ENCODE data around the gene KIRREL2. TPM values are rescaled to one million over a fixed set of nuclear protein-coding genes. Genes with fewer than 3 reads are reported as not detected.
A peak's percentile ranks its signal among the peaks of the same experiment; 100 is the strongest.
"Not testable (repeated sequence)": the region's sequence is repeated elsewhere in the genome, so short reads cannot be mapped to it uniquely, and the experiment has no call there.

The KIRREL2 gene
- total RNA-seq, 2 donors from 2014 or later, result 1.2 TPM; not detected in 1

DNA sequence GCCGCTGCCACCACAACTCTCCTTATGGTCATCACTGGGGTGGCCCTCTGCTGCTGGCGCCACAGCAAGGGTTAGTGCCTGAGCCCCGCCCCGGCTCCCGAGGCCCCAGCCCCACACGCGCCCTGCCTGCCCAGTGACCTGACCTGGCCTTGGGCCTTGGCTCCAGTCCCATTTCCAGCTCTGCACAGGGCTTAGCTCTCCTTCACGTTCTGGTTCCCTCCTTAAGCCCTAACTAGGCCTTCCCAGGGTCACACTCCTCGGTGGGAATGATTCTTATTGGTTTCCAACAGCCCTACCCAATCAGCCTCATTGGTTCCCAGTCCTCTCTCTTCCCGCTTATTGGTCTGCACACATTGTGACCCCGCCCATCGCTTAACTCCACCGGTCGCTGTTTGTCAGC, 5.8 kb downstream of the KIRREL2 start:
- no peak for DNase-seq (ENCODE audit: low spot score)
- Histone ChIP-seq H3K4me1 (replicated peaks) (no peaks in the 10 kb centered on the region), H3K36me3 (no peaks in the 10 kb centered on the region), H3K27me3 (replicated peaks; ENCODE audit: insufficient read depth) (peaks cover 7% of the 10 kb centered on the region), H3K27ac (no peak overlapping the region), H3K9me3 (no peaks in the 10 kb centered on the region), H3K4me3 (no peak overlapping the region)
- TF ChIP-seq, protein P1, sequence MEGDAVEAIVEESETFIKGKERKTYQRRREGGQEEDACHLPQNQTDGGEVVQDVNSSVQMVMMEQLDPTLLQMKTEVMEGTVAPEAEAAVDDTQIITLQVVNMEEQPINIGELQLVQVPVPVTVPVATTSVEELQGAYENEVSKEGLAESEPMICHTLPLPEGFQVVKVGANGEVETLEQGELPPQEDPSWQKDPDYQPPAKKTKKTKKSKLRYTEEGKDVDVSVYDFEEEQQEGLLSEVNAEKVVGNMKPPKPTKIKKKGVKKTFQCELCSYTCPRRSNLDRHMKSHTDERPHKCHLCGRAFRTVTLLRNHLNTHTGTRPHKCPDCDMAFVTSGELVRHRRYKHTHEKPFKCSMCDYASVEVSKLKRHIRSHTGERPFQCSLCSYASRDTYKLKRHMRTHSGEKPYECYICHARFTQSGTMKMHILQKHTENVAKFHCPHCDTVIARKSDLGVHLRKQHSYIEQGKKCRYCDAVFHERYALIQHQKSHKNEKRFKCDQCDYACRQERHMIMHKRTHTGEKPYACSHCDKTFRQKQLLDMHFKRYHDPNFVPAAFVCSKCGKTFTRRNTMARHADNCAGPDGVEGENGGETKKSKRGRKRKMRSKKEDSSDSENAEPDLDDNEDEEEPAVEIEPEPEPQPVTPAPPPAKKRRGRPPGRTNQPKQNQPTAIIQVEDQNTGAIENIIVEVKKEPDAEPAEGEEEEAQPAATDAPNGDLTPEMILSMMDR (IDR thresholded peaks at IDR 0.05), result no peak
- TF ChIP-seq POLR2A (IDR thresholded peaks at IDR 0.05), result no peak
- no peak for TF ChIP-seq POLR2AphosphoS5 (IDR thresholded peaks at IDR 0.05)
- intact Hi-C loops (cut with DNase I), result no loop called here
- 89% methylated on average over 14 of the region's 14 CpGs for WGBS

- intact Hi-C loops (cut with DNase I), result no loop called here
- TF ChIP-seq POLR2AphosphoS5 (IDR thresholded peaks at IDR 0.05) (no peak), POLR2A (IDR thresholded peaks at IDR 0.05) (no peak)
- TF ChIP-seq, protein P1 (IDR thresholded peaks at IDR 0.05), result no peak
- peaks cover 7% of the 10 kb centered on the region for H3K27me3 ChIP-seq (replicated peaks; ENCODE audit: insufficient read depth)
- H3K4me1 ChIP-seq (replicated peaks), result no peaks in the 10 kb centered on the region
- H3K9me3 ChIP-seq, result no peaks in the 10 kb centered on the region
- no peaks in the 10 kb centered on the region for H3K36me3 ChIP-seq
- 86% methylated on average over 5 of the region's 5 CpGs for WGBS
- no peak overlapping the region for H3K27ac ChIP-seq
- no peak for DNase-seq (ENCODE audit: low spot score)
- H3K4me3 ChIP-seq, result no peak overlapping the region
These were observed 6.3 kb downstream of the KIRREL2 start for GRCh38 chr19:35863018-35863417.

DNA sequence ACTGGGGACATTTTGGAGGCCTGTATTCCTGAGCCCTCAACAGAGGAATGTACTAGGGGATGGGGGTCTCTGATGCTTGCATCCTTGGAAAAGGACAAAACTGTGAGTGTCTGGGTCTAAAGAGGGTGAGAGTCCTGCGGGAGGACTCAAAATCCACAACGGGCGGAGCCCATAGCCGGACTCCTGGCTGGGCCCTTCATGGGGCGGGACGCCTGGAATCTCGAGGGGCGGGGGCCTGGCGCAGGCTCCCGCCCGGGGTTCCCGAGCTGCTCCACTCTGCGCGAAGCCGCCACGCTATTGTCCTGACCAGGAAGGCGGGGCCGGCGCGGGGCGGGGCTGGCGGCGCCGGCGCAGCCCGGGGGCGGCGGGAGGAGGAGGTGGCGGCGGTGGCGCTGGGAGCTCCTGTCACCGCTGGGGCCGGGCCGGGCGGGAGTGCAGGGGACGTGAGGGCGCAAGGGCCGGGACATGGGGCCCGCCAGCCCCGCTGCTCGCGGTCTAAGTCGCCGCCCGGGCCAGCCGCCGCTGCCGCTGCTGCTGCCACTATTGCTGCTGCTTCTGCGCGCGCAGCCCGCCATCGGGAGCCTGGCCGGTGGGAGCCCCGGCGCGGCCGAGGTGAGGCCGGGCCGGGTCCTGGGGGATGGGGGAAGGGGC, 11.6 kb downstream of the KIRREL2 start, which contains the start of gene APLP1:
TSS of gene APLP1 (plus strand) at position 403 of the 651 bp plus-strand sequence. CDS start at position 466, 63 bp downstream.
- TF ChIP-seq POLR2AphosphoS5 (IDR thresholded peaks at IDR 0.05), result no peak
- TF ChIP-seq, protein P1 (IDR thresholded peaks at IDR 0.05), result no peak
- TF ChIP-seq POLR2A (IDR thresholded peaks at IDR 0.05), result no peak
- peak; percentile 57 for DNase-seq (ENCODE audit: low spot score)
- Histone ChIP-seq H3K9me3 (no peaks in the 10 kb centered on the region), H3K27me3 (replicated peaks; ENCODE audit: insufficient read depth) (no peaks in the 10 kb centered on the region), H3K36me3 (no peaks in the 10 kb centered on the region), H3K4me3 (peak within 1 kb of the TSS; percentile 37 to 48), H3K27ac (no peak within 1 kb of the TSS), H3K4me1 (replicated peaks) (peaks cover 15% of the 10 kb centered on the region)
- 2% methylated on average over 60 of the region's 60 CpGs for WGBS
- intact Hi-C loops (cut with DNase I), result no loop called here

- Histone ChIP-seq H3K9me3 (no peaks in the 10 kb centered on the region), H3K36me3 (no peaks in the 10 kb centered on the region), H3K4me1 (replicated peaks) (peaks cover 15% of the 10 kb centered on the region), H3K4me3 (peak overlapping the region; percentile 37 to 48), H3K27me3 (replicated peaks; ENCODE audit: insufficient read depth) (no peaks in the 10 kb centered on the region), H3K27ac (no peak overlapping the region)
- 3% methylated on average over 12 of the region's 15 CpGs for WGBS
- no peak for TF ChIP-seq POLR2AphosphoS5 (IDR thresholded peaks at IDR 0.05)
- no peak for TF ChIP-seq POLR2A (IDR thresholded peaks at IDR 0.05)
- intact Hi-C loops (cut with DNase I), result no loop called here
- DNase-seq (ENCODE audit: low spot score), result no peak
These were observed 12.2 kb downstream of the KIRREL2 start for GRCh38 chr19:35868823-35869326.

- peaks cover 15% of the 10 kb centered on the region for H3K4me1 ChIP-seq (replicated peaks)
- H3K36me3 ChIP-seq, result no peaks in the 10 kb centered on the region
- WGBS, result 2% methylated on average over 45 of the region's 51 CpGs
- H3K27me3 ChIP-seq (replicated peaks; ENCODE audit: insufficient read depth), result no peaks in the 10 kb centered on the region
- no peaks in the 10 kb centered on the region for H3K9me3 ChIP-seq
- H3K27ac ChIP-seq, result no peak overlapping the region
- peak; percentile 25 for DNase-seq (ENCODE audit: low spot score)
- no peak for TF ChIP-seq POLR2A (IDR thresholded peaks at IDR 0.05)
- intact Hi-C loops (cut with DNase I), result no loop called here
- no peak overlapping the region for H3K4me3 ChIP-seq
These were observed 12.8 kb downstream of the KIRREL2 start for GRCh38 chr19:35869327-35870123.

DNA sequence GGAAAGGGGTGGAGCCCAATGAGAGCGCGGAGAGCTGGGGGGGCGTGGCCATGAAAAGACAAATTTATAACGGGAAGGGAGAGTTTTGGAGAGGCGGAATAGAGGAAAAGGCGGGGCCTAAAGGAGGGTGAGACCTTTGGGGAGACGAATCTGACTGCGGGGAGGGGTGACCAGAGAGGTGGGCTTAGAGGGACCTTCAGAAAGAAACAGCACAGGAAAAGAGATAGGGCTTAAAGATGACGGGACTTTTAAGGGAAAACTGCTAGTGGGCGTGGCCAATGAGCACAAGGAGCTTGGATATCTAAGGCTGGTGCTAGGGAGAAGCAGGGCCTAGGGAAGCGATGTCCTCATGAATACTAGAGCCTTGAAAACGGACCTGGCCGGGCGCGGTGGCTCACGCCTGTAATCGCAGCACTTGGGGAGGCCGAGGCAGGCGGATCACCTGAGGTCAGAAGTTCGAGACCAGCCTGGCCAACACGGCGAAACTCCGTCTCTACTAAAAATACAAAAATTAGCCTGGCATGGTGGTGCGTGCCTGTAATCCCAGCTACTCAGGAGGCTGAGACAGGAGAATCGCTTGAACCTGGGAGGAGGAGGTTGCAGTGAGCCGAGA, 13.5 kb downstream of the KIRREL2 start:
- peaks cover 15% of the 10 kb centered on the region for H3K4me1 ChIP-seq (replicated peaks)
- H3K36me3 ChIP-seq; H3K4me3 ChIP-seq; intact Hi-C loops (cut with DNase I); DNase-seq (ENCODE audit: low spot score); H3K9me3 ChIP-seq; H3K27ac ChIP-seq; H3K27me3 ChIP-seq (replicated peaks; ENCODE audit: insufficient read depth): not testable (repeated sequence)
- 44% methylated on average over 26 of the region's 26 CpGs for WGBS

Measured in prostate gland (tissue), 2 donors.